Ascending aorta (tissue), 2 donors: ENCODE results near the gene TMEM109. TPM values are rescaled to one million over a fixed set of nuclear protein-coding genes. Genes with fewer than 3 reads are reported as not detected.

ENCODE experiments used
- DNase-seq, 2 donors: peaks; one replicate each; pipeline ENCODE4 v3.0.0-alpha.2; 2019; ENCODE audit warnings: low spot score in 2 of 2
- H3K27ac ChIP-seq, 2 donors: fragments of 200-600 bp; sonication (generic); one replicate each; pipeline ENCODE4 v1.5.1; 2016 to 2017; ENCODE audit warnings: mild to moderate bottlenecking in 1 of 2
- H3K27me3 ChIP-seq: fragments of 200-600 bp; sonication (generic); one replicate; pipeline ENCODE4 v1.5.1; 2017
- H3K36me3 ChIP-seq, 2 donors: fragments of 200-600 bp; sonication (generic); one replicate each; pipeline ENCODE4 v1.5.1; 2016
- H3K4me1 ChIP-seq, 2 donors: fragments of 200-600 bp; sonication (generic); one replicate each; pipeline ENCODE4 v1.5.1; 2016 to 2017; ENCODE audit warnings: mild to moderate bottlenecking in 1 of 2
- H3K4me3 ChIP-seq, 2 donors: fragments of 200-600 bp; sonication (generic); one replicate each; pipeline ENCODE4 v1.5.1; 2016 to 2017; ENCODE audit warnings: mild to moderate bottlenecking in 1 of 2
- H3K9me3 ChIP-seq, 2 donors: fragments of 200-600 bp; sonication (generic); one replicate each; pipeline ENCODE4 v1.5.1; 2016
- intact Hi-C: fragments of 100-400 bp; cut with DNase I; formaldehyde crosslinking; loops from one replicate; pipeline ENCODE4 v1.15.1; 2023
- total RNA-seq: library from RNA; depleted of rRNA; stranded (reverse); fragments of >200 nt; gene quantifications from one replicate; pipeline ENCODE4 v1.1.0, GENCODE V29; 2016
- TF ChIP-seq, protein P1 (sequence below), 3 experiments: fragments of 200-600 bp in 2 of 3; fragments of 450-650 bp in 1 of 3; sonication (generic) in 2 of 3; IDR thresholded peaks; one replicate each; pipeline ENCODE4 v1.5.1; 2016 to 2019; ENCODE audit warnings: antibody characterized with exemption in 3 of 3, mild to moderate bottlenecking in 1 of 3, moderate library complexity in 1 of 3

TMEM109 gene
- total RNA-seq, 1 donor from 2014 or later, result 238 TPM

DNA sequence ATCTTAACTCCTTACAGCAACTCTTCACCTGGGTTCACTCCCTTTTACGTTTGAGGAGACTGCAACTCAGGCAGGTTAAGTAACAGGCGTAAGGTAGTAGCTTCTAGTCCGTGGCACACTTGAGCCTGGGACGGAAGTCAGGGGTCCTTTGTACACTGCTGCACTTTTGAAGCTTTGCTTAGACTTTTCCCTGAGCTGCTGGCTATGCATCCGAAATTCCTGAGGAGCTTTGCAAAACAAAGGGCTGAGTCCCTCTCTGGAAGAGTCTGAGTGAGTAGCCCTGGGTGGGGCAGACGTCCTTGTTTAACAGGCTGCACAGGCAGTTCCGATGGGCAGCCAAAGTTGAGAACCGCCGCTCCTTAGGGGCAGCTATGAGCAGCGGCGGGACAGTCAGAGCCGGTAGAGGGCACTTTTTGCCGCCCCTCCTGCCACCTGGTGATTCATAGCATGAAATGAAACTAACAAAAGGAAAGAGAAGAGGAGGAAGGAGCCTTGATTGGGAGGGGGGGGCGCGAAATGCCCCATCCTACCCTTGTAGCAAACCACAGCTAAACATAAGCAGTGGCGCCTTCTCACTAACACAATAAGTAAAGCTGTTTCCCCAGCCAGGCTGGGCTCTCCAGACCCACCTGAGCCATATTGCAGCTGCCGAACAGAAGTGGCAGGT lies 1.4 kb downstream of the TMEM109 start:
- Histone ChIP-seq H3K36me3 (peaks cover 7 to 10% of the 10 kb centered on the region in 2 donors), H3K27me3 (no peaks in the 10 kb centered on the region), H3K4me1 (peaks cover 0 to 28% of the 10 kb centered on the region in 2 donors), H3K9me3 (no peaks in the 10 kb centered on the region), H3K4me3 (peak overlapping the region; percentile 70 to 96), H3K27ac (peak overlapping the region; percentile 89 to 97)
- DNase-seq, result peak; percentile 48 to 89
- TF ChIP-seq, protein P1, sequence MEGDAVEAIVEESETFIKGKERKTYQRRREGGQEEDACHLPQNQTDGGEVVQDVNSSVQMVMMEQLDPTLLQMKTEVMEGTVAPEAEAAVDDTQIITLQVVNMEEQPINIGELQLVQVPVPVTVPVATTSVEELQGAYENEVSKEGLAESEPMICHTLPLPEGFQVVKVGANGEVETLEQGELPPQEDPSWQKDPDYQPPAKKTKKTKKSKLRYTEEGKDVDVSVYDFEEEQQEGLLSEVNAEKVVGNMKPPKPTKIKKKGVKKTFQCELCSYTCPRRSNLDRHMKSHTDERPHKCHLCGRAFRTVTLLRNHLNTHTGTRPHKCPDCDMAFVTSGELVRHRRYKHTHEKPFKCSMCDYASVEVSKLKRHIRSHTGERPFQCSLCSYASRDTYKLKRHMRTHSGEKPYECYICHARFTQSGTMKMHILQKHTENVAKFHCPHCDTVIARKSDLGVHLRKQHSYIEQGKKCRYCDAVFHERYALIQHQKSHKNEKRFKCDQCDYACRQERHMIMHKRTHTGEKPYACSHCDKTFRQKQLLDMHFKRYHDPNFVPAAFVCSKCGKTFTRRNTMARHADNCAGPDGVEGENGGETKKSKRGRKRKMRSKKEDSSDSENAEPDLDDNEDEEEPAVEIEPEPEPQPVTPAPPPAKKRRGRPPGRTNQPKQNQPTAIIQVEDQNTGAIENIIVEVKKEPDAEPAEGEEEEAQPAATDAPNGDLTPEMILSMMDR (IDR thresholded peaks at IDR 0.05), result peak; percentile 22 to 49 (median 26)
- intact Hi-C loops, result loop anchor here (5.0 kb wide), 2 partner anchors 37 to 212 kb away; partner anchors contain the start of gene SLC15A3

DNA sequence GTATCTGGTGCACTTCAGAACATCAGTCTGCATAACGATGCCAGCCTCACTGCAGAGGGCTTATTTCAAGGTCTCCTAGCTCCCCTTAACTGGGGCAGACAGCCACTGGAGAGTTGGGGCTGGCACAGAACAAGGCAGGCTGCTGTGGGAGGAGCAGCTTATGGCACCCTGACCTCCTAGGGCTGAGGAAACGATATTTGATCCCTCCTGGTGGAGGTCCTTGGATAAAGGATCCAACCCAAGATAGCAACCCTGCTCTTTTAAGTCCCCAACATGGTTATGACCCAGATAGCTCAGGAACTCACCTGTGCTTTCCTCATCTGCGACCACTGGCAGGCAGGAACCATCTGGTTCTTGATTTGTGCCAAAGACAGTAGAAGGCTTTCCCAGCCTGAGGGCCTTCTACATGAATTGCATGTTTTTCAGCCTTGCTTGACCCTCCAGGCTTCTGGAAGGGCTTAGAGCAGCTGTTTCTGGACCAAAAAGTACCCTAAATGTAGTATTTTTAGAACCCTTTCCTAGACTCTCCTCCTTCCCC lies 2.8 kb downstream of the TMEM109 start:
- no peaks in the 10 kb centered on the region for H3K27me3 ChIP-seq
- intact Hi-C loops, result loop anchor here (5.0 kb wide), 2 partner anchors 36 to 211 kb away; partner anchors contain the start of gene SLC15A3
- peak overlapping the region in 1 of 2 donors; percentile 11 for H3K27ac ChIP-seq
- DNase-seq, result no peak
- H3K9me3 ChIP-seq, result no peaks in the 10 kb centered on the region
- peaks cover 0 to 28% of the 10 kb centered on the region in 2 donors for H3K4me1 ChIP-seq
- TF ChIP-seq, protein P1 (IDR thresholded peaks at IDR 0.05), result no peak
- peaks cover 20 to 23% of the 10 kb centered on the region in 2 donors for H3K36me3 ChIP-seq
- H3K4me3 ChIP-seq, result no peak overlapping the region

DNA sequence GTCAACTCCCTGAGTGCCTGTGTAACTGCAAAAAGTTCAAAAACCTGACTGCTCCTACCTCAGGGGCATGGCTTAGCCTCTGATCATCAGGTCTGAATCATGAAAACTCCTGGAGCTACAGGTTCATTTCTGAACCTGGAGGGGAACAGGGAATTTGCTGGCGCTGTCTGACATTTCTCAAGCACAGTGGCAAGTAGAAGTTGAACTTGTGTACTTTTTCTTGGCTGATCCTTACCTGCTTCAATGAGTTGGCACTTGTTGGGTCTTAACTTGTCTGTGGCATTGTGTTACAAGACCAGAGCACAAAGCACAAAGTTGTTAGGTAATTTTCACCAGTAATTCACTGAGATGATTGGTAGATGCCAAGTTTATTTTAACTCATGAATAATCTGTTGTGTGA lies 3.3 kb downstream of the TMEM109 start:
- H3K27me3 ChIP-seq, result no peaks in the 10 kb centered on the region
- H3K27ac ChIP-seq, result no peak overlapping the region
- H3K4me1 ChIP-seq, result peaks cover 0 to 28% of the 10 kb centered on the region in 2 donors
- no peak overlapping the region for H3K4me3 ChIP-seq
- peaks cover 26 to 28% of the 10 kb centered on the region in 2 donors for H3K36me3 ChIP-seq
- TF ChIP-seq, protein P1 (IDR thresholded peaks at IDR 0.05), result no peak
- intact Hi-C loops, result loop anchor here (5.0 kb wide), 2 partner anchors 35 to 210 kb away; partner anchors contain the start of gene SLC15A3
- no peaks in the 10 kb centered on the region for H3K9me3 ChIP-seq
- no peak for DNase-seq

DNA sequence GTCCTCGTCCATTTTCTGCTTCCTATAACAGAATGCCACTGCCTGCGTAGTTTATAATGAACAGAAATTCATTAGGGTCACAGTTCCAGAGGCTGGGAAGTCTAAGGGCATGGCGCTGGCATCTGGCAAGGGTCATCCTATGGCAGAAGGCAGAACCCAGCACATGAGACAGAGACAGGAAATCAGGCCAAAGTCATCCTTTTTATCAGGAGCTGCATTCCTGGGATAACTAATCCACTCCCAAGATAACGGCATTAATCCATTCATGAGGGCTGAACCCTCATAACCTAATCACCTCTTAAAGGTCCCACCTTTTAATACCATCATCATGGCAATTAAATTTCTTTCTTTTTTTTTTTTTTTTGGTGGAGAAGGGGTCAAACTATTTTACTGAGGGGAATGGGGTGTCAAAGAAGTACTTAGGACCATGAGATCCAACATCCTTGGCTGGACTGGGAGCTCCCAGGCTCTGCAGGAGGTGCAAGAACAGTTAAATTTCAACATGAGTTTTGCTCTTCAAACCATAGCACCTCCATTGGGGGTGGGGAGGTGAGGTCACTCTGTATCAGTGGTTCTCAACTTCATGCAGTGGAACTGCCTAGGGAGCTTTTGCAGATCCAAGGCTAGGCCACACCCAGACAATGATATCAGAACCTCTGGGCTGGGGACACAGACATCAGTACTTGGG lies 4.4 kb downstream of the TMEM109 start:
- TF ChIP-seq, protein P1 (IDR thresholded peaks at IDR 0.05), result no peak
- Histone ChIP-seq H3K4me1 (peaks cover 0 to 20% of the 10 kb centered on the region in 2 donors), H3K9me3 (no peaks in the 10 kb centered on the region), H3K27me3 (no peaks in the 10 kb centered on the region), H3K36me3 (peaks cover 33 to 40% of the 10 kb centered on the region in 2 donors), H3K4me3 (no peak overlapping the region), H3K27ac (no peak overlapping the region)
- DNase-seq, result no peak
- intact Hi-C loops, result loop anchor here (5.0 kb wide), 2 partner anchors 34 to 209 kb away; partner anchors contain the start of gene SLC15A3

DNA sequence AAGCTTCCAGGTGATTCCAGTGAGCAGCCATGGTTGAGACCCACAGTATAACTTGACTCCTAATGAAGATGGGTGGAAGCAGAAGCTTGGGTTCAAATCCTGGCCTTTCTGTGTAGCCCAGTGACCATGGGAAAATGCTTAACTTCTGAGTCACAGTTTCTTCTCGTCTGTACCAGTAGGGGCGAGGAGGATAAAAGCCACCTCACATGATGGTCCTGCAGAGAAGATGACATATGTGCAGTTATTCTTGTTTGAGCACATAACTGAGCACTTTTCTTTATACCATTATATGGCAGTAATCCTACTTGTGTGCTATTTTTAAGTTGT lies 4.9 kb downstream of the TMEM109 start:
- intact Hi-C loops, result loop anchor here (5.0 kb wide), 2 partner anchors 33 to 208 kb away; partner anchors contain the start of gene SLC15A3
- H3K4me1 ChIP-seq, result peaks cover 0 to 22% of the 10 kb centered on the region in 2 donors
- TF ChIP-seq, protein P1 (IDR thresholded peaks at IDR 0.05), result no peak

More for the DNA sequence above, 4.9 kb downstream of the TMEM109 start:
- H3K36me3 ChIP-seq, result peaks cover 33 to 40% of the 10 kb centered on the region in 2 donors
- H3K4me3 ChIP-seq, result no peak overlapping the region
- no peaks in the 10 kb centered on the region for H3K9me3 ChIP-seq
- no peaks in the 10 kb centered on the region for H3K27me3 ChIP-seq
- DNase-seq, result no peak
- no peak overlapping the region for H3K27ac ChIP-seq
